GM10248 (cell line): ENCODE results near the gene ECT2L.

Source experiments
- CTCF ChIA-PET: fragments of 300-600 bp; sonication (Branson Sonifier 250); formaldehyde crosslinking; extraction: SDS; loops from one replicate; lab custom pipeline; 2021; ENCODE audit warnings: antibody characterized with exemption; lab: Yijun Ruan, JAX
- POLR2A ChIA-PET: fragments of 350-650 bp; sonication (Branson Sonifier 250); formaldehyde crosslinking; extraction: SDS; loops from one replicate; lab custom pipeline; 2020; ENCODE audit warnings: antibody characterized with exemption; lab: Yijun Ruan, JAX
- DNase-seq: peaks from one replicate; pipeline ENCODE4 v3.0.0; 2012; ENCODE audit errors: extremely low spot score
- CTCF ChIP-seq: IDR thresholded peaks from 2 replicates; pipeline ENCODE4 v1.5.1; 2012; ENCODE audit warnings: mild to moderate bottlenecking, low read depth; ENCODE audit errors: extremely low read depth, missing control alignments, control extremely low read depth

The ECT2L gene

GRCh38 chr6:138821519-138821918 lies 25.6 kb downstream of the ECT2L start:
- no peak for TF ChIP-seq CTCF
- POLR2A ChIA-PET, result interaction anchor here (0.6 to 1.5 kb wide), 2 partner anchors 11 to 553 kb away, joined by 3 read pairs; partner anchors contain the start of gene CITED2
- no peak for DNase-seq
- CTCF ChIA-PET, result interaction anchor here (1.3 to 1.7 kb wide), 4 partner anchors 83 to 196 kb away, joined by 3 to 9 read pairs (median 3); no protein-coding TSS in a partner anchor

GRCh38 chr6:138824482-138825144 lies 28.7 kb downstream of the ECT2L start:
- ChIA-PET CTCF (interaction anchor here (1.1 to 1.2 kb wide), 3 partner anchors 9 to 20 kb away, joined by 3 to 6 read pairs (median 3); no protein-coding TSS in a partner anchor), POLR2A (no interaction called here)
- DNase-seq, result no peak
- no peak for TF ChIP-seq CTCF

- no peak for TF ChIP-seq CTCF
- ChIA-PET POLR2A (no interaction called here), CTCF (interaction anchor here (1.1 to 1.7 kb wide), 3 partner anchors 10 to 14 kb away, joined by 3 to 5 read pairs (median 3); no protein-coding TSS in a partner anchor)
- DNase-seq, result no peak
Measured at GRCh38 chr6:138830248-138830647, 34.4 kb downstream of the ECT2L start.

GRCh38 chr6:138832182-138832581 lies 36.3 kb downstream of the ECT2L start:
- ChIA-PET POLR2A (no interaction called here), CTCF (interaction anchor here (1.1 kb wide), 1 partner anchor 17 kb away, joined by 3 read pairs; no protein-coding TSS in a partner anchor)
- TF ChIP-seq CTCF, result no peak
- no peak for DNase-seq

GRCh38 chr6:138833816-138834539 lies 38.1 kb downstream of the ECT2L start:
- no peak for DNase-seq
- no peak for TF ChIP-seq CTCF
- ChIA-PET POLR2A (no interaction called here), CTCF (no interaction called here)

- CTCF ChIA-PET, result interaction anchor here (1.2 to 1.8 kb wide), 3 partner anchors 9 to 30 kb away, joined by 3 to 5 read pairs (median 4); no protein-coding TSS in a partner anchor
Measured at GRCh38 chr6:138837246-138837645, 41.4 kb downstream of the ECT2L start.

More at GRCh38 chr6:138837246-138837645, 41.4 kb downstream of the ECT2L start:
- POLR2A ChIA-PET, result no interaction called here
- TF ChIP-seq CTCF, result no peak
- no peak for DNase-seq
